ENCODE data around the gene CGB8. TPM values are rescaled to one million over a fixed set of nuclear protein-coding genes. Genes with fewer than 3 reads are reported as not detected.
A peak's percentile ranks its signal among the peaks of the same experiment; 100 is the strongest.

The CGB8 gene
- total RNA-seq, 1 experiment from 2014 or later = not detected

- DNase-seq (ENCODE audit: low read depth, low spot score) (no peak), ATAC-seq (peak; percentile 67)
- CTCF ChIA-PET = interaction anchor here (0.6 to 0.7 kb wide), 2 partner anchors 73 to 140 kb away, joined by 3 read pairs; no protein-coding TSS in a partner anchor
- H3K36me3 ChIP-seq (ENCODE audit: control insufficient read depth, insufficient read depth, low read length) = no peaks in the 10 kb centered on the region
- in situ Hi-C loops (cut with HindIII; ENCODE audit: low pct_unique_long_range_greater_than_20kb, low sequenced_read_pairs) = no loop called here
- no peak overlapping the region for H3K27ac ChIP-seq (ENCODE audit: low read length)
- H3K4me1 ChIP-seq (ENCODE audit: control insufficient read depth, insufficient read depth, low read length) = no peaks in the 10 kb centered on the region
- POLR2A ChIA-PET = no interaction called here
- TF ChIP-seq, protein P1, sequence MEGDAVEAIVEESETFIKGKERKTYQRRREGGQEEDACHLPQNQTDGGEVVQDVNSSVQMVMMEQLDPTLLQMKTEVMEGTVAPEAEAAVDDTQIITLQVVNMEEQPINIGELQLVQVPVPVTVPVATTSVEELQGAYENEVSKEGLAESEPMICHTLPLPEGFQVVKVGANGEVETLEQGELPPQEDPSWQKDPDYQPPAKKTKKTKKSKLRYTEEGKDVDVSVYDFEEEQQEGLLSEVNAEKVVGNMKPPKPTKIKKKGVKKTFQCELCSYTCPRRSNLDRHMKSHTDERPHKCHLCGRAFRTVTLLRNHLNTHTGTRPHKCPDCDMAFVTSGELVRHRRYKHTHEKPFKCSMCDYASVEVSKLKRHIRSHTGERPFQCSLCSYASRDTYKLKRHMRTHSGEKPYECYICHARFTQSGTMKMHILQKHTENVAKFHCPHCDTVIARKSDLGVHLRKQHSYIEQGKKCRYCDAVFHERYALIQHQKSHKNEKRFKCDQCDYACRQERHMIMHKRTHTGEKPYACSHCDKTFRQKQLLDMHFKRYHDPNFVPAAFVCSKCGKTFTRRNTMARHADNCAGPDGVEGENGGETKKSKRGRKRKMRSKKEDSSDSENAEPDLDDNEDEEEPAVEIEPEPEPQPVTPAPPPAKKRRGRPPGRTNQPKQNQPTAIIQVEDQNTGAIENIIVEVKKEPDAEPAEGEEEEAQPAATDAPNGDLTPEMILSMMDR (IDR thresholded peaks at IDR 0.05) = peak; percentile 54
- TF ChIP-seq SIN3A (IDR thresholded peaks at IDR 0.05; ENCODE audit: borderline replicate concordance, insufficient read depth, low read depth, low read length) = no peak
- H3K4me3 ChIP-seq (ENCODE audit: low read depth in 2 of 2, low read length in 2 of 2) = 0 out of 4 replicates have a peak overlapping the region, but pooled peaks of 1 of the 2 experiments have one; percentile 16
- intact Hi-C loops (cut with micrococcal nuclease; ENCODE audit: unreplicated experiment) = no loop called here
- H3K27me3 ChIP-seq (ENCODE audit: control insufficient read depth, insufficient read depth, low read length) = no peaks in the 10 kb centered on the region
- BruUV-seq (replicated peaks) = no TSS peak
- no peaks in the 10 kb centered on the region for H3K9me3 ChIP-seq (ENCODE audit: control insufficient read depth, insufficient read depth, low read depth, low read length)
Measured at GRCh38 chr19:49073514-49074378, 24.8 kb upstream of the CGB8 start.

- H3K4me1 ChIP-seq (ENCODE audit: control insufficient read depth, insufficient read depth, low read length) = no peaks in the 10 kb centered on the region
- no peaks in the 10 kb centered on the region for H3K36me3 ChIP-seq (ENCODE audit: control insufficient read depth, insufficient read depth, low read length)
- ChIA-PET POLR2A (no interaction called here), CTCF (no interaction called here)
- no TSS peak for BruUV-seq (replicated peaks)
- no peaks in the 10 kb centered on the region for H3K27me3 ChIP-seq (ENCODE audit: control insufficient read depth, insufficient read depth, low read length)
- in situ Hi-C loops (cut with HindIII; ENCODE audit: low pct_unique_long_range_greater_than_20kb, low sequenced_read_pairs) (no loop called here), intact Hi-C loops (cut with micrococcal nuclease; ENCODE audit: unreplicated experiment) (no loop called here)
- TF ChIP-seq, protein P1 (IDR thresholded peaks at IDR 0.05) = no peak
- TF ChIP-seq TCF7L2 (IDR thresholded peaks at IDR 0.05; ENCODE audit: low read depth, low read length) (no peak), SIN3A (IDR thresholded peaks at IDR 0.05; ENCODE audit: borderline replicate concordance, insufficient read depth, low read depth, low read length) (no peak), POLR2AphosphoS5 (IDR thresholded peaks at IDR 0.05; ENCODE audit: low read depth, low read length) (no peak)
- TF ChIP-seq, protein P2, sequence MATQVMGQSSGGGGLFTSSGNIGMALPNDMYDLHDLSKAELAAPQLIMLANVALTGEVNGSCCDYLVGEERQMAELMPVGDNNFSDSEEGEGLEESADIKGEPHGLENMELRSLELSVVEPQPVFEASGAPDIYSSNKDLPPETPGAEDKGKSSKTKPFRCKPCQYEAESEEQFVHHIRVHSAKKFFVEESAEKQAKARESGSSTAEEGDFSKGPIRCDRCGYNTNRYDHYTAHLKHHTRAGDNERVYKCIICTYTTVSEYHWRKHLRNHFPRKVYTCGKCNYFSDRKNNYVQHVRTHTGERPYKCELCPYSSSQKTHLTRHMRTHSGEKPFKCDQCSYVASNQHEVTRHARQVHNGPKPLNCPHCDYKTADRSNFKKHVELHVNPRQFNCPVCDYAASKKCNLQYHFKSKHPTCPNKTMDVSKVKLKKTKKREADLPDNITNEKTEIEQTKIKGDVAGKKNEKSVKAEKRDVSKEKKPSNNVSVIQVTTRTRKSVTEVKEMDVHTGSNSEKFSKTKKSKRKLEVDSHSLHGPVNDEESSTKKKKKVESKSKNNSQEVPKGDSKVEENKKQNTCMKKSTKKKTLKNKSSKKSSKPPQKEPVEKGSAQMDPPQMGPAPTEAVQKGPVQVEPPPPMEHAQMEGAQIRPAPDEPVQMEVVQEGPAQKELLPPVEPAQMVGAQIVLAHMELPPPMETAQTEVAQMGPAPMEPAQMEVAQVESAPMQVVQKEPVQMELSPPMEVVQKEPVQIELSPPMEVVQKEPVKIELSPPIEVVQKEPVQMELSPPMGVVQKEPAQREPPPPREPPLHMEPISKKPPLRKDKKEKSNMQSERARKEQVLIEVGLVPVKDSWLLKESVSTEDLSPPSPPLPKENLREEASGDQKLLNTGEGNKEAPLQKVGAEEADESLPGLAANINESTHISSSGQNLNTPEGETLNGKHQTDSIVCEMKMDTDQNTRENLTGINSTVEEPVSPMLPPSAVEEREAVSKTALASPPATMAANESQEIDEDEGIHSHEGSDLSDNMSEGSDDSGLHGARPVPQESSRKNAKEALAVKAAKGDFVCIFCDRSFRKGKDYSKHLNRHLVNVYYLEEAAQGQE (IDR thresholded peaks at IDR 0.05; ENCODE audit: insufficient read depth in 1 of 2, low read depth in 2 of 2, low read length in 1 of 2) = no peak
- DNase-seq (ENCODE audit: low read depth, low spot score) (no peak), ATAC-seq (no peak; the same call in 1 of the 2 replicates)
- H3K9me3 ChIP-seq (ENCODE audit: control insufficient read depth, insufficient read depth, low read depth, low read length) = no peaks in the 10 kb centered on the region
- H3K27ac ChIP-seq (ENCODE audit: low read length) = no peak overlapping the region
- no peak overlapping the region for H3K4me3 ChIP-seq (ENCODE audit: low read depth in 2 of 2, low read length in 2 of 2)
Measured at GRCh38 chr19:49071860-49072547, 23.1 kb upstream of the CGB8 start.
